Muscle layer of colon (tissue), 2 donors: Measurements from ENCODE around the gene PTPRR.

Experiments
- H3K27ac ChIP-seq: one replicate; pipeline ENCODE4 v1.7.0; 2013; ENCODE audit warnings: low read depth, mild to moderate bottlenecking, low read length, moderate library complexity
- H3K27me3 ChIP-seq, 2 donors: one replicate each; pipeline ENCODE4 v1.7.0; 2013; ENCODE audit warnings: low read length in 2 of 2, mild to moderate bottlenecking in 2 of 2; ENCODE audit not compliant: insufficient read depth in 2 of 2, control insufficient read depth in 1 of 2
- H3K36me3 ChIP-seq: one replicate; pipeline ENCODE4 v1.7.0; 2013; ENCODE audit warnings: mild to moderate bottlenecking, low read length; ENCODE audit not compliant: insufficient read depth
- H3K4me1 ChIP-seq: one replicate; pipeline ENCODE4 v1.7.0; 2013; ENCODE audit warnings: mild to moderate bottlenecking, low read length; ENCODE audit not compliant: insufficient read depth
- H3K4me3 ChIP-seq, 2 donors: one replicate each; pipeline ENCODE4 v1.7.0; 2013; ENCODE audit warnings: low read length in 2 of 2, low read depth in 1 of 2, mild to moderate bottlenecking in 1 of 2, moderate library complexity in 1 of 2
- H3K9ac ChIP-seq: one replicate; pipeline ENCODE4 v1.7.0; 2013; ENCODE audit warnings: low read length
- H3K9me3 ChIP-seq: one replicate; pipeline ENCODE4 v1.7.0; 2013; ENCODE audit warnings: mild to moderate bottlenecking, low read length
- donor health status: abdominal sarcoma.
- donor health status: Adenocarcinoma of cecum.

Gene PTPRR

GRCh38 chr12:70837026-70837425 lies 83.5 kb downstream of the PTPRR start:
- Histone ChIP-seq H3K4me1 (no peaks in the 10 kb centered on the region), H3K36me3 (no peaks in the 10 kb centered on the region), H3K27ac (no peak overlapping the region), H3K9me3 (no peaks in the 10 kb centered on the region), H3K4me3 (no peak overlapping the region), H3K27me3 (no peaks in the 10 kb centered on the region), H3K9ac (no peak overlapping the region)

- Histone ChIP-seq H3K27me3 (no peaks in the 10 kb centered on the region), H3K9me3 (no peaks in the 10 kb centered on the region), H3K9ac (no peak overlapping the region)
These were observed 84.6 kb downstream of the PTPRR start for GRCh38 chr12:70835948-70836347.

GRCh38 chr12:70831543-70831942 lies 89.0 kb downstream of the PTPRR start:
- H3K9ac ChIP-seq, result no peak overlapping the region
- H3K4me3 ChIP-seq, result no peak overlapping the region
- no peaks in the 10 kb centered on the region for H3K27me3 ChIP-seq
- H3K36me3 ChIP-seq, result no peaks in the 10 kb centered on the region
- H3K27ac ChIP-seq, result no peak overlapping the region
- no peaks in the 10 kb centered on the region for H3K9me3 ChIP-seq
- no peaks in the 10 kb centered on the region for H3K4me1 ChIP-seq

More at GRCh38 chr12:70835948-70836347, 84.6 kb downstream of the PTPRR start:
- Histone ChIP-seq H3K4me1 (no peaks in the 10 kb centered on the region), H3K36me3 (no peaks in the 10 kb centered on the region), H3K4me3 (no peak overlapping the region), H3K27ac (no peak overlapping the region)

- H3K27ac ChIP-seq, result no peak overlapping the region
- no peaks in the 10 kb centered on the region for H3K4me1 ChIP-seq
- no peaks in the 10 kb centered on the region for H3K9me3 ChIP-seq
- H3K36me3 ChIP-seq, result no peaks in the 10 kb centered on the region
- no peak overlapping the region for H3K9ac ChIP-seq
- no peaks in the 10 kb centered on the region for H3K27me3 ChIP-seq
- no peak overlapping the region for H3K4me3 ChIP-seq
These were observed 90.1 kb downstream of the PTPRR start for GRCh38 chr12:70830221-70831061.

- Histone ChIP-seq H3K9ac (no peak overlapping the region), H3K27ac (no peak overlapping the region), H3K36me3 (no peaks in the 10 kb centered on the region), H3K4me1 (no peaks in the 10 kb centered on the region), H3K27me3 (no peaks in the 10 kb centered on the region), H3K4me3 (no peak overlapping the region), H3K9me3 (no peaks in the 10 kb centered on the region)
These were observed 91.5 kb downstream of the PTPRR start for GRCh38 chr12:70829070-70829469.

GRCh38 chr12:70828351-70828750 lies 92.2 kb downstream of the PTPRR start:
- Histone ChIP-seq H3K4me3 (no peak overlapping the region), H3K9ac (no peak overlapping the region), H3K4me1 (no peaks in the 10 kb centered on the region), H3K36me3 (no peaks in the 10 kb centered on the region), H3K27ac (no peak overlapping the region), H3K9me3 (no peaks in the 10 kb centered on the region), H3K27me3 (no peaks in the 10 kb centered on the region)

- no peak overlapping the region for H3K4me3 ChIP-seq
- no peak overlapping the region for H3K9ac ChIP-seq
- no peaks in the 10 kb centered on the region for H3K27me3 ChIP-seq
- H3K9me3 ChIP-seq, result no peaks in the 10 kb centered on the region
- H3K27ac ChIP-seq, result no peak overlapping the region
- H3K36me3 ChIP-seq, result no peaks in the 10 kb centered on the region
- no peaks in the 10 kb centered on the region for H3K4me1 ChIP-seq
These were observed 94.4 kb downstream of the PTPRR start for GRCh38 chr12:70826156-70826555.

GRCh38 chr12:70824511-70824910 lies 96.0 kb downstream of the PTPRR start:
- no peak overlapping the region for H3K9ac ChIP-seq
- H3K36me3 ChIP-seq, result no peaks in the 10 kb centered on the region
- no peaks in the 10 kb centered on the region for H3K4me1 ChIP-seq
- no peaks in the 10 kb centered on the region for H3K9me3 ChIP-seq
- H3K27me3 ChIP-seq, result no peaks in the 10 kb centered on the region
- no peak overlapping the region for H3K4me3 ChIP-seq
- H3K27ac ChIP-seq, result no peak overlapping the region

GRCh38 chr12:70823182-70823976 lies 97.2 kb downstream of the PTPRR start:
- Histone ChIP-seq H3K27ac (no peak overlapping the region), H3K9ac (no peak overlapping the region), H3K4me1 (no peaks in the 10 kb centered on the region), H3K27me3 (no peaks in the 10 kb centered on the region), H3K4me3 (no peak overlapping the region), H3K9me3 (no peaks in the 10 kb centered on the region), H3K36me3 (no peaks in the 10 kb centered on the region)

GRCh38 chr12:70822412-70822811 lies 98.1 kb downstream of the PTPRR start:
- Histone ChIP-seq H3K36me3 (no peaks in the 10 kb centered on the region), H3K9ac (no peak overlapping the region), H3K4me3 (no peak overlapping the region), H3K27me3 (no peaks in the 10 kb centered on the region), H3K9me3 (no peaks in the 10 kb centered on the region), H3K27ac (no peak overlapping the region), H3K4me1 (no peaks in the 10 kb centered on the region)

- no peaks in the 10 kb centered on the region for H3K9me3 ChIP-seq
- no peaks in the 10 kb centered on the region for H3K27me3 ChIP-seq
- H3K9ac ChIP-seq, result no peak overlapping the region
- no peak overlapping the region for H3K4me3 ChIP-seq
- no peaks in the 10 kb centered on the region for H3K4me1 ChIP-seq
- no peak overlapping the region for H3K27ac ChIP-seq
- H3K36me3 ChIP-seq, result no peaks in the 10 kb centered on the region
These were observed 104.6 kb downstream of the PTPRR start for GRCh38 chr12:70815971-70816391.
